HuH-7.5 (cell line): ENCODE results near the gene B3GNT4.
"Not testable (repeated sequence)": the region's sequence is repeated elsewhere in the genome, so short reads cannot be mapped to it uniquely, and the experiment has no call there.

ENCODE experiments used
- DNase-seq: peaks from one replicate; pipeline ENCODE4 v3.0.0; 2011; ENCODE audit warnings: low spot score

Gene B3GNT4

GRCh38 chr12:122189626-122190475, 13.7 kb upstream of the B3GNT4 start:
- DNase-seq, result no peak

GRCh38 chr12:122190842-122191668, 12.5 kb upstream of the B3GNT4 start:
- DNase-seq, result peak; percentile 89

- DNase-seq, result no peak
Measured at GRCh38 chr12:122192441-122192840, 11.1 kb upstream of the B3GNT4 start.

- DNase-seq, result no peak
Measured at GRCh38 chr12:122194804-122195203, 8.7 kb upstream of the B3GNT4 start.

GRCh38 chr12:122195405-122195804, 8.1 kb upstream of the B3GNT4 start:
- DNase-seq, result no peak

GRCh38 chr12:122197612-122197966, 5.9 kb upstream of the B3GNT4 start:
- no peak for DNase-seq

- no peak for DNase-seq
Measured at GRCh38 chr12:122199484-122200355, 3.8 kb upstream of the B3GNT4 start.

GRCh38 chr12:122200541-122201175, 2.9 kb upstream of the B3GNT4 start:
- no peak for DNase-seq

- no peak for DNase-seq
Measured at GRCh38 chr12:122201381-122201780, 2.1 kb upstream of the B3GNT4 start.

GRCh38 chr12:122202017-122202416, 1.5 kb upstream of the B3GNT4 start:
- DNase-seq, result no peak

- DNase-seq, result not testable (repeated sequence)
Measured at GRCh38 chr12:122202811-122203210, 698 bp upstream of the B3GNT4 start.

GRCh38 chr12:122204167-122205052, 901 bp downstream of the B3GNT4 start:
- DNase-seq, result no peak

GRCh38 chr12:122205053-122205925, 1.8 kb downstream of the B3GNT4 start:
- no peak for DNase-seq

- DNase-seq, result no peak
Measured at GRCh38 chr12:122206111-122206881, 2.8 kb downstream of the B3GNT4 start.

- no peak for DNase-seq
Measured at GRCh38 chr12:122206976-122207375, 3.5 kb downstream of the B3GNT4 start.

- no peak for DNase-seq
Measured at GRCh38 chr12:122207391-122207790, 3.9 kb downstream of the B3GNT4 start.

- DNase-seq, result no peak
Measured at GRCh38 chr12:122208073-122208820, 4.7 kb downstream of the B3GNT4 start.

GRCh38 chr12:122215771-122216170, 12.3 kb downstream of the B3GNT4 start:
- DNase-seq, result no peak
